KMS-11 (cell line): ENCODE measurements around the gene TSR3.
A peak's percentile ranks its signal among the peaks of the same experiment; 100 is the strongest.

ENCODE experiments used
- H2AFZ ChIP-seq: fragments of 200-600 bp; sonication (generic); 2 replicates; pipeline ENCODE4 v1.6.1; 2016; ENCODE audit warnings: antibody characterized with exemption, mixed run types, low read depth
- H3K27ac ChIP-seq: fragments of 200-600 bp; sonication (generic); 2 replicates; pipeline ENCODE4 v1.6.1; 2016; ENCODE audit warnings: mild to moderate bottlenecking, mixed run types
- H3K27me3 ChIP-seq: fragments of 200-600 bp; sonication (generic); 2 replicates; pipeline ENCODE4 v1.6.1; 2017; ENCODE audit warnings: mild to moderate bottlenecking, low read depth, mixed run types, moderate library complexity; ENCODE audit not compliant: insufficient read depth
- H3K36me3 ChIP-seq: fragments of 200-600 bp; sonication (generic); 2 replicates; pipeline ENCODE4 v1.6.1; 2017; ENCODE audit warnings: mild to moderate bottlenecking, mixed run types; ENCODE audit not compliant: insufficient read depth
- H3K4me1 ChIP-seq: fragments of 200-600 bp; sonication (generic); 2 replicates; pipeline ENCODE4 v1.6.1; 2016; ENCODE audit warnings: mild to moderate bottlenecking, low read depth, mixed run types; ENCODE audit not compliant: poor library complexity, severe bottlenecking
- H3K4me2 ChIP-seq: fragments of 200-600 bp; sonication (generic); 2 replicates; pipeline ENCODE4 v1.7.0; 2016; ENCODE audit warnings: mild to moderate bottlenecking, mixed run types
- H3K4me3 ChIP-seq: fragments of 200-600 bp; sonication (generic); IDR thresholded peaks from 2 replicates; pipeline ENCODE4 v1.6.1; 2017; ENCODE audit warnings: low read depth, low read length, mixed read lengths; ENCODE audit not compliant: insufficient read depth
- H3K79me2 ChIP-seq: fragments of 200-600 bp; sonication (generic); 2 replicates; pipeline ENCODE4 v1.6.1; 2016; ENCODE audit warnings: low read depth, mixed run types; ENCODE audit not compliant: insufficient read depth
- H3K9ac ChIP-seq: fragments of 200-600 bp; sonication (generic); 2 replicates; pipeline ENCODE4 v1.6.1; 2016; ENCODE audit warnings: mild to moderate bottlenecking, mixed run types
- H4K20me1 ChIP-seq: fragments of 200-600 bp; sonication (generic); 2 replicates; pipeline ENCODE4 v1.6.1; 2016; ENCODE audit warnings: mild to moderate bottlenecking, mixed run types; ENCODE audit not compliant: insufficient read depth
- TF ChIP-seq, protein P1 (sequence below): fragments of 200-600 bp; sonication (generic); conservative IDR thresholded peaks from 2 replicates; pipeline ENCODE4 v1.6.1; 2017; ENCODE audit warnings: low read depth, mild to moderate bottlenecking, antibody characterized with exemption, low read length, moderate library complexity, mixed read lengths

The TSR3 gene

GRCh38 chr16:1312903-1313302, 38.8 kb downstream of the TSR3 start:
- H3K79me2 ChIP-seq = peaks cover 66% of the 10 kb centered on the region
- no peak overlapping the region for H2AFZ ChIP-seq
- no peak overlapping the region for H3K4me3 ChIP-seq
- TF ChIP-seq, protein P1, sequence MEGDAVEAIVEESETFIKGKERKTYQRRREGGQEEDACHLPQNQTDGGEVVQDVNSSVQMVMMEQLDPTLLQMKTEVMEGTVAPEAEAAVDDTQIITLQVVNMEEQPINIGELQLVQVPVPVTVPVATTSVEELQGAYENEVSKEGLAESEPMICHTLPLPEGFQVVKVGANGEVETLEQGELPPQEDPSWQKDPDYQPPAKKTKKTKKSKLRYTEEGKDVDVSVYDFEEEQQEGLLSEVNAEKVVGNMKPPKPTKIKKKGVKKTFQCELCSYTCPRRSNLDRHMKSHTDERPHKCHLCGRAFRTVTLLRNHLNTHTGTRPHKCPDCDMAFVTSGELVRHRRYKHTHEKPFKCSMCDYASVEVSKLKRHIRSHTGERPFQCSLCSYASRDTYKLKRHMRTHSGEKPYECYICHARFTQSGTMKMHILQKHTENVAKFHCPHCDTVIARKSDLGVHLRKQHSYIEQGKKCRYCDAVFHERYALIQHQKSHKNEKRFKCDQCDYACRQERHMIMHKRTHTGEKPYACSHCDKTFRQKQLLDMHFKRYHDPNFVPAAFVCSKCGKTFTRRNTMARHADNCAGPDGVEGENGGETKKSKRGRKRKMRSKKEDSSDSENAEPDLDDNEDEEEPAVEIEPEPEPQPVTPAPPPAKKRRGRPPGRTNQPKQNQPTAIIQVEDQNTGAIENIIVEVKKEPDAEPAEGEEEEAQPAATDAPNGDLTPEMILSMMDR = no peak
- peaks cover 24% of the 10 kb centered on the region; the same call in 1 of the 2 replicates for H3K36me3 ChIP-seq
- H4K20me1 ChIP-seq = peaks cover 40% of the 10 kb centered on the region
- H3K27me3 ChIP-seq = no peaks in the 10 kb centered on the region
- H3K9ac ChIP-seq = no peak overlapping the region
- H3K4me1 ChIP-seq = peaks cover 16% of the 10 kb centered on the region
- no peak overlapping the region for H3K27ac ChIP-seq
- no peak overlapping the region for H3K4me2 ChIP-seq

GRCh38 chr16:1312467-1312816, 39.2 kb downstream of the TSR3 start:
- Histone ChIP-seq H3K4me2 (no peak overlapping the region), H2AFZ (no peak overlapping the region), H3K4me1 (peaks cover 16% of the 10 kb centered on the region), H3K36me3 (peaks cover 21% of the 10 kb centered on the region; the same call in 1 of the 2 replicates), H4K20me1 (peaks cover 40% of the 10 kb centered on the region), H3K4me3 (no peak overlapping the region), H3K27me3 (no peaks in the 10 kb centered on the region), H3K9ac (no peak overlapping the region), H3K79me2 (peaks cover 66% of the 10 kb centered on the region), H3K27ac (no peak overlapping the region)
- TF ChIP-seq, protein P1 = no peak

GRCh38 chr16:1311738-1312466, 39.8 kb downstream of the TSR3 start:
- H4K20me1 ChIP-seq = peaks cover 40% of the 10 kb centered on the region
- TF ChIP-seq, protein P1 = no peak
- H3K4me2 ChIP-seq = peak overlapping the region; percentile 99; the same call in 1 of the 2 replicates
- no peak overlapping the region for H3K4me3 ChIP-seq
- H3K36me3 ChIP-seq = peaks cover 16% of the 10 kb centered on the region; the same call in 1 of the 2 replicates
- H3K9ac ChIP-seq = no peak overlapping the region
- H3K79me2 ChIP-seq = peaks cover 66% of the 10 kb centered on the region
- H3K27ac ChIP-seq = no peak overlapping the region
- no peaks in the 10 kb centered on the region for H3K27me3 ChIP-seq
- no peak overlapping the region for H2AFZ ChIP-seq
- H3K4me1 ChIP-seq = peaks cover 16% of the 10 kb centered on the region

DNA sequence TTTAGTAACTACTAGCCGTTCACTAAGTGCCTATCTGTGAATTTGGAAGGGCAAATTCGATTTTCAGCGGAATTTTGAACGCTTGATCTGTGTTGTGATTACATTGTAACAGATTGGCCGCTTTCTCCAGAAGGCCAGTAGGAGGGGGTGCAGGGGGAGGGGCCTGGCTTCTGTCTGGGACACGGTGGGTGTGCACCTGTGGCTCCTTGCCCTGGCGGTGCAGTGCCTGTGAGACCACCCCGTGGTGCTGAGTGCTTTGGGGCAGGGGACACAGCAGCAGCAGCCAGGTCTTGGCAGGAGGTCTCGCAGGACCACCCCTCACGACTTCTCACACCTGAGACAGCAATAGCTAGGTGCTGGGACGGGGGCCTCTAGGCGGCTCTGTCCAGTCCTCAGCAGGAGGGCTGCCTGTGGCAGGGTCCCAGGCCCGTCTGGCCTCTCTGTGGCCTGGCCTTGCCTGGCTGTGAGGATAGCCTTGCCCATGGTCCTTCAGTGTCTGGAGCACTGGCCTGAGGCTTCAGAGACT, 40.4 kb downstream of the TSR3 start:
- peaks cover 40% of the 10 kb centered on the region for H4K20me1 ChIP-seq
- peak overlapping the region; percentile 99 for H3K4me2 ChIP-seq
- H3K4me3 ChIP-seq = no peak overlapping the region
- no peaks in the 10 kb centered on the region for H3K27me3 ChIP-seq
- no peak overlapping the region for H2AFZ ChIP-seq
- TF ChIP-seq, protein P1 = no peak
- peaks cover 13% of the 10 kb centered on the region; the same call in 1 of the 2 replicates for H3K36me3 ChIP-seq
- H3K27ac ChIP-seq = no peak overlapping the region
- peaks cover 61% of the 10 kb centered on the region for H3K79me2 ChIP-seq
- no peak overlapping the region; the same call in 1 of the 2 replicates for H3K9ac ChIP-seq
- peaks cover 16% of the 10 kb centered on the region for H3K4me1 ChIP-seq
